ENCODE data around the gene KCNIP1.

Gene KCNIP1

GRCh38 chr5:170741801-170742200 lies 238.0 kb downstream of the KCNIP1 start:
- no peaks in the 10 kb centered on the region for H3K9me3 ChIP-seq
- H3K36me3 ChIP-seq = no peaks in the 10 kb centered on the region
- no peak for DNase-seq
- peaks cover 7% of the 10 kb centered on the region; the same call in 1 of the 2 replicates for H3K4me1 ChIP-seq
- TF ChIP-seq CTCF (IDR thresholded peaks at IDR 0.05; ENCODE audit: low read depth, low read length) = no peak
- no peak overlapping the region for H3K4me3 ChIP-seq (ENCODE audit: low read depth, low read length)
- peaks cover 10% of the 10 kb centered on the region; the same call in 1 of the 2 replicates for H3K27me3 ChIP-seq

- H3K4me1 ChIP-seq = peaks cover 7% of the 10 kb centered on the region; the same call in 1 of the 2 replicates
- 0 out of 2 replicates have a peak, but pooled peaks have one; percentile 4 for TF ChIP-seq CTCF (IDR thresholded peaks at IDR 0.05; ENCODE audit: low read depth, low read length)
- no peak for DNase-seq
- peaks cover 10% of the 10 kb centered on the region; the same call in 1 of the 2 replicates for H3K27me3 ChIP-seq
- no peaks in the 10 kb centered on the region for H3K36me3 ChIP-seq
- peak overlapping the region; percentile 53 for H3K4me3 ChIP-seq (ENCODE audit: low read depth, low read length)
- H3K9me3 ChIP-seq = no peaks in the 10 kb centered on the region
Measured at GRCh38 chr5:170743876-170744212, 240.0 kb downstream of the KCNIP1 start.

- Histone ChIP-seq H3K36me3 (no peaks in the 10 kb centered on the region), H3K27me3 (peaks cover 8% of the 10 kb centered on the region; the same call in 1 of the 2 replicates), H3K9me3 (no peaks in the 10 kb centered on the region), H3K4me1 (peaks cover 7% of the 10 kb centered on the region; the same call in 1 of the 2 replicates), H3K4me3 (ENCODE audit: low read depth, low read length) (peak overlapping the region; percentile 29)
- no peak for TF ChIP-seq CTCF (IDR thresholded peaks at IDR 0.05; ENCODE audit: low read depth, low read length)
- peak; percentile 83 for DNase-seq
Measured at GRCh38 chr5:170745481-170746071, 241.8 kb downstream of the KCNIP1 start.

GRCh38 chr5:170746075-170746960 lies 242.5 kb downstream of the KCNIP1 start:
- H3K27me3 ChIP-seq = peaks cover 8% of the 10 kb centered on the region; the same call in 1 of the 2 replicates
- H3K4me3 ChIP-seq (ENCODE audit: low read depth, low read length) = peak overlapping the region; percentile 29
- H3K36me3 ChIP-seq = no peaks in the 10 kb centered on the region
- H3K4me1 ChIP-seq = peaks cover 7% of the 10 kb centered on the region
- no peaks in the 10 kb centered on the region for H3K9me3 ChIP-seq
- DNase-seq = no peak
- TF ChIP-seq CTCF (IDR thresholded peaks at IDR 0.05; ENCODE audit: low read depth, low read length) = no peak

- Histone ChIP-seq H3K36me3 (no peaks in the 10 kb centered on the region), H3K4me3 (ENCODE audit: low read depth, low read length) (no peak overlapping the region)
Measured at GRCh38 chr5:170746961-170747340, 243.1 kb downstream of the KCNIP1 start.

More at GRCh38 chr5:170746961-170747340, 243.1 kb downstream of the KCNIP1 start:
- Histone ChIP-seq H3K27me3 (peaks cover 8% of the 10 kb centered on the region; the same call in 1 of the 2 replicates), H3K9me3 (no peaks in the 10 kb centered on the region), H3K4me1 (peaks cover 13% of the 10 kb centered on the region)
- DNase-seq = no peak
- no peak for TF ChIP-seq CTCF (IDR thresholded peaks at IDR 0.05; ENCODE audit: low read depth, low read length)

Measured in BE2C (cell line).